Left renal pelvis (tissue), 4 donors: ENCODE measurements around the gene PDE10A. TPM values are rescaled to one million over a fixed set of nuclear protein-coding genes. Genes with fewer than 3 reads are reported as not detected.
"Not testable (repeated sequence)": the region's sequence is repeated elsewhere in the genome, so short reads cannot be mapped to it uniquely, and the experiment has no call there.

ENCODE experiments used
- DNase-seq, 4 donors: peaks; one replicate each; pipeline ENCODE4 v3.0.0-alpha.2; 2013; ENCODE audit warnings: low read depth in 4 of 4, low spot score in 3 of 4
- polyA plus RNA-seq, 4 donors: library from polyadenylated mRNA; unstranded; fragments of 120-200 nt; gene quantifications; one replicate each; pipeline ENCODE4 v1.2.1, GENCODE V29; 2013; ENCODE audit not compliant: insufficient read length in 4 of 4

The PDE10A gene
- polyA plus RNA-seq, 4 donors, result 18.7 to 27.6 (median 21.9) TPM

DNA sequence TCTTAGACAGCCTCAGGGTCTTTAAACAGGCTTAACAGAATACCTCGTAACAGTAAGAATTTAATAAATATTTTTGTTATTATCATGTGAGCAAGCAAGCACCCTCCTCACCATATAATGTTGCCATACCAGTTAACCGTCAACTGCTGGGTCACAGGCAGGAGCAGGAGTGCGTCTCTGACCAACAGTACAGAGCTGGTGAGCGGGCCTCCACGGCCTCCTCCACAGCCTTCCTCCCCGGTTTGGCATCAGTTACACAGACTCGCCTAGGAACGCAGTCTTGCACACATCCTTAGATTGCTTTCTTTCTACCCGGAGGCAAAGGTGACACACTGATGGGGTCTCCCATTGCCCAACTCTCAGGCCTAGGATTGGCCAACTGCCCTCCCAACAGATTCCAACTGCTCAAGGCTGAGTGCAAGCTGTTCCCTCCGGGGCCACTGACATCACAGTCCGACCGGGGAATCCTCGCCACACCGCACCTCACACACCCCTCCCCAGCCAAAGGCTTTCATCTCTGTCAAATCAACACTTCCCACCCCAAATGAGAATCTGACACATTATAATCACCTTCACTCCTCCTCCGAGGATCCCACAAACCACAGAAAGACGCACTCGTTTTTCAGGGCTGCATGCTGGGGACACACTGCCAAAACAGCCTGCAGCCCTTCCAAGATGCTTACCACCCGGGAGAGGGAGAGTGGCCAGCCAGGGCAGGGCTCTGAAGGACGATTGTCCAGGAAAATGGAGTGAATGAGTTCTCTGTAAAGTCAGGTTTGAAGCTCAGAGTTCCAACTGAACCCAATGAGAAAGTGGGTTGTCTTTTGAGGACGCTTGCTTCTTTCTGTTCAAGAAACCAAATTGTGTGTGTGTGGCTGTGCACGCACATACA lies 63.2 kb downstream of the PDE10A start:
- no peak for DNase-seq

DNA sequence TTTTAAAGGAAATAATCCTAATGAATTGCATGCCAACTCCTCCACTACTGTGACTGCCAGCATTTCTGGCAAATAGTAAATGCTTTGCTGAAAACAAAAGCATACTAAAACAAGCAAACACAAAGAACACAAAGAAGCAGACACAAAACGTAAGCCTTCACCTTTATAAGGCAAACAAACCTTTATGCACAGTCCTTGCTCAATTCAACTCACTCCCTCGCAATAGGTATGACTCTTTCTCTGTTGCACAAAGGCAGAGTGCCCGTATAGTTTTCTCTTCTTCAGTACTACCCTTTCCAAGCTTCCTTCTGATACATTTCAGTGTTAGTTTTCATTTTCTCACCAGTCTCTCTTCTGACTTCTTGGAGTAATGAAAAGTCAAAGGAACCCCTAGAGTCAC lies 63.9 kb downstream of the PDE10A start:
- DNase-seq, result no peak

DNA sequence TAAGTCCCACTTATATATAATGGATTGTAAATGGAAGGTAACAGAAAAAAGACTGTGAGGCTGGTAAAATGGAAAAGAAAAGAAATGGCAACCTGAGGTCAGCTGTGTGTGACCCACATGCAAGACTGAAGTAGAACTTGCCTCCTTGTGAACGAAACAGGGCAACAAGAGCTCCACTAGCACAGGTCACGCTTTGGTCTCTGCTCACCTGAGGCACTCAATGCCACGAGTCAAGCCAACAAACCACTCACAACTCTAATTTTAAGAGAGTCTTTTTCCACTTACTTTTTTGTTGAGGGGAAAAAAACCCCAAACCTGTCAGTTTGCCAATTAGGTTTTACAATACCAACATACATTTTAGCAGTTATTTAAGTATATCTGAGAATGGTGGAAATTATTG lies 65.2 kb downstream of the PDE10A start:
- DNase-seq, result no peak

DNA sequence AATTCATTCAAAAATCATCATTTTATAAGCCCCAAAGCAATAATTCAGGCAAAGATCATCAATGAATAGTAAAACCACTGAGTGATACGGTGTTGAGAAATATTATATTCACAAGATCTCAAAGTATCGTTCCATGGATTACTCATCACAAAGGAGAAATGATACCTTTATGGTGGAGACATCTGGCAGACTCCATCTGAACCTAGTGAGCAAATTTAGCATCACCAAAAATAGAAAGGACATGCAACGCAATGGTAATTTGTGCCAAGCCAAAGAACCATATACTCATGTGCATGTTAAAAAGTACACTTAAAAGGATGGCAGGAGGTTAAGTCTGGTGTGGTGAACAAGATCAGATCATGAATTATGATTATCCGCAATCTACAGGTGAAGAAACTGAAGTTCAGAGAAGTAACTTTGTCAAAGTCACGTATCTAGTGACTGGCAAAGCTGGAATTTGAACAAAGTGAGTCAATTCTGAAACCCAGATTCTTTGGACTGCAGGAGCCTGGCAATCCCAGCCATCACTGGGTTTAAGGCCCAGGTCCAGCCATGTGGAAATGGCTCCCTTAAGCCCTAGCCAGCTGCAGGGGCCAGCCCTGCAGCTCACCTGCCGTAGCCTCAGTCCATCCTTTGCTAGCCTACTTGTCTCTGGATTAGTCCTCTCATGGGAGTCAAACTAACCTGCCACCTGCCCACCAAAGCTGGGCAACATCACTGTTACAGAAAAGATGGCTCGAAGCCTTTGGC lies 68.3 kb downstream of the PDE10A start:
- DNase-seq, result no peak

DNA sequence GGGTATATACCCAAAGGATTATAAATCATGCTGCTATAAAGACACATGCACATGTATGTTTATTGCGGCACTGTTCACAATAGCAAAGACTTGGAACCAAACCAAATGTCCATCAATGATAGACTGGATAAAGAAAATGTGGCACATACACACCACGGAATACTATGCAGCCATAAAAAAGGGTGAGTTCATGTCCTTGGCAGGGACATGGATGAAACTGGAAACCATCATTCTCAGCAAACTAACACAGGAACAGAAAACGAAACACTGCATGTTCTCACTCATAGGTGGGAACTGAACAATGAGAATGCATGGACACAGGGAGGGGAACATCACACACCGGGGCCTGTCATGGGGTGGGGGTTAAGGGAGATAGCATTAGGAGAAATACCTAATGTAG lies 70.1 kb downstream of the PDE10A start:
- DNase-seq, result not testable (repeated sequence)

DNA sequence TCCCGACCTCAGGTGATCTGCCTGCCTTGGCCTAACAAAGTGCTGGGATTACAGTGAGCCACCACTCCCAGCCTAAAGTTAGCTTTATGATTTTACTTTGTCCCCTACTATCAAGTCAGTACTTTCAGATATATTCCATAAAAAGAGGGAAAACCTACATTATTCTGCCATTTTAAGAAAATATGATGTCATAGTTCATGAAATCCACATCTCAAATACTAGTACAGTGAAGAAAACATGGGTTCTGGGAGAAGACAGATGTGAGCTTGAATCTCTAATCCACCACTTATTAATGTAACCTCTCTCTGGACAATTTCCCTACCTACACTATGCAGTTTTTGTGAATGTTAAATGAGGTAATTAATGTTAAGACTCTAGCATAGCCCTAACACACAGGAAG lies 74.5 kb downstream of the PDE10A start:
- no peak for DNase-seq

DNA sequence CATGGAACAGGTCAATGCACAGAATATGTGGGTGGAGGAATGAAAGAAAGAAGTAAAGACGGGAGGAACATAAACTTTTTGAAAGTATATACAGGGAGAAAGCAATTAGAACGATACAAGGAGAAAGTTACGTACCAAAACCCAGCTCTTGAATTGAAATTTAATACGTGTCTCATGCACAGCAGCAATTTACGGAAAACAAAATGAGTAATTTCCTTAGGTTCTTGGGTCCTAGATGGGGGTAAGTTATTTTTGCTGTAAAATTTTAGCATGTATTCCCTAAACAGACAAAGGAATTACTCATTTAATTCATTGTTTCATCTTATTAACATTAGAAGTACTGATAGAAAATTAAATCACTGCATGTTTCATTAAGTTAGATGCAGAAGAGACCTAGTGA lies 75.8 kb downstream of the PDE10A start:
- DNase-seq, result no peak

DNA sequence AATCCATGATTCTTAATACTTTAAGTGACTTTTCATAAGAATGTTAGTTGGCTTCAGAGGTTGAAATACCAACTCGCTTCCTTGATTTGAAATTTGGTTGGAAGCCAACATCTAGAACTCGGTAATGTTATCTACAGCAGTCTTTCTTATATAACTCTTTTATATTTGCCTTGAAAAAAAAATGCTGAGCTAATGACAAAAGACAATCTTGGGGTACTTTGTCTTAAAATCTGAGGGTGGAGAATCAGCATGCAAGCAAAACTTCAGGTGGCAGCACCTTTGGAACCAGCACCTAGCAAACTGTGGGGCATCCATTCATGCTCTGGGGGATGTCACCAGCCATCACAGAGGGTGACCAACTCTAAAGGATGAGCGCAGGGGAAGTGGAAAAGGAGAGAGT lies 76.3 kb downstream of the PDE10A start:
- no peak for DNase-seq

DNA sequence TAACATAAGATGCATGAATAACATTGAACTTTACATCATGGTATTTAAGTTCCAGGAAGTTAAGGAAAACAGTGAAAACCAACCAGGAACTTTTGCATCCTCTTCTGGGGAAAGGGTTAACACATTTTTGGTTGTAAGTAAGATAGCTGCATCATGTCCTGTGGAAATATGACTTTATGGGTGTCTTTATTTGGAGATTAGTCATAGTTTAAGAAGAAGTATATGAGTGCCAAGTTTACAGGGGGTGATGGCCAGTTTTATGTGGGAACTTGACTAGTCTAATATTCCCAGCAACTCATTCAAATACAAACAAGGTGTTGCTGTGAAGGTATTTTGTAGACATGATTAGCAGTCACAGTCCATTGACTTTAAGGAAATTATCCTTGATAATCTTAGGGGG lies 78.0 kb downstream of the PDE10A start:
- DNase-seq, result no peak

DNA sequence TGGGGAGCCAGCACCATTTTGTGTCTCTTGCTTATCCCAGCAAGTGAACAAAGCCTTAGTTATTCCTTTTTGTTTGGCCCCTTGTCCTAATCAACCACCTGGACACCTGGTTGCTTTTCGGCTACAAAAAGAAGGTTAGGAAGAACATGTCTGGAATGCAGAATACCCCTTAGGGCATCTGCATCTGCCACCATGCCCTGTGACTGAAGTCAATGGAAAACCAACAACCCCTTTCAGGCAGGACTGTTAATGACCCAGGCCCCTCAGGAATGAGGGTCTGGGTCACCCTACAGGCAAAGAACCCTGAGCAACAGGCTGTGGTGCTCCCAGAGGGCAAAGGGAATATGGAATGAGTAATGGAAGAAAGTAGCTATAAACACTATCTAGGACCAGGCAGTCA lies 78.5 kb downstream of the PDE10A start:
- DNase-seq, result no peak

DNA sequence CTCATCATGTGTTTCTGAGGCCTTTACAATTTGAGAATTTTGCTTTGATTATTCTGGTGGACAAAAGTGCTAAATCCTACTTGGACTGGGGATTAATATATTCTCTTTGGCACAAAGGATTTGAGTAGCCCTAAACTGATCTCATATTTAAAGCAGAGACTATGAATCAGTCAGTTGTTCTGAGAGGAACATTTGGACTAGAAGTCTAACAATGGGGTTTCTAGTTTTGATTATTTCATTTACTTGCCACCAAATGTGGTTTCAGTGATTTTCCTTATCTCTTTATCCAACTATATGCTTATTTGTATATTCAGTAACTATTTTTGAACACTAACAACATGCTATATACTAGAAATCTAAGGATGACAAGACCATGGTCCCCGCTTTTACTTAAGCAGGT lies 81.4 kb downstream of the PDE10A start:
- DNase-seq, result no peak

DNA sequence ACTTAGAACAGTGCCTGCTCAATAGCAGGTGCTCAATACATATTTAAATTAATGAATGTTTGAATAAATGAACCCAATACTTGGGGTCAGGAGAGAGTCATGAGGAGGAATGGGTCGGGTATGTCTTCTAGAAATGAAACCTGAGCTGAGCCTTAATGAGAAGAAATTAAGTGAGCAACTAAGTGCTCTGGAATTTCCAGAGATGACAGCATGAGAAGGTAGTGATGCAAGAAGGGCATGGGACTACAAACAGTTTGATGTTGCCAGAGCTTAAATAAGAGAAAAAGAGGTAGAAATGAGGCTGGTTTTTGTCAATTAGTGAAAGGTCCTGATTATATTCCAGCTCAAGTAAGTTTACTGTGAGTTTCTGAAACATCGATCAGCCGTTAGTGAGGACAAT lies 82.9 kb downstream of the PDE10A start:
- DNase-seq, result no peak

DNA sequence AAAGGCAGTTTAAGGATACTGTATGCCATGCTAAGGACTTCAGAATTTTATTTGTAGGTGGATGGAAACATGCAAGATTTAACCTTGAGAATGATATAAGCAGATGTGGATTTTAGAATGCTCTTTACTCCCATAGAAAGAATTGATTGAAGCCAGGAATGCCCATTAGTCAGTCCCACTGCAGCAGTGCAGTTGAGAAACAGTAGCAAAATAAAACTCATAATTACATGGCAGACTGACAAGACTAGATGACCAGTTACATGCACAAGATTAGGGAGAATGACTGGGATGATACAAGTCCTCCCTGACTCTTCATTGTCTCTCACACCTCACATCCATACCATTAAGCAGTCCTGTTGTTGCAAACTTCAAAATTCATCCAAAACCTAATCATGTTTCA lies 83.9 kb downstream of the PDE10A start:
- no peak for DNase-seq

DNA sequence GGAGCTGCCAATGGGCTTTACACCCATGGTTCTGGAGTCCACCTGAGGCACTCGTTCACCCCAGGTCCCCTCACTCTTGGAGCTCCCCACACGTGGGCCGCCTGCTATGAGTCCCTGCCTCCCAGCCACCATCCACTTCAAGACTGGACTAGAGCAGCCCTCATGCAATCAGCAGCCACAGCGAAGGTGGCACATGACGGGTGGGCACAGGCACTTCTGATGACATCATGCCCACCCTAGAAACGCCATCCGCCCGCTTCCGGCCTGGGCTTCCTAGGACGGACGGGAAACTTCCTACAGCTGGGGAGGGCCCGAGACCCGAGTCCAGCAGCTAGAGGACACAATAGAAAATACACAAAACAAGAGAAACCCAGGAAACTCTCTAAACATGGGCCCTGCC lies 85.5 kb downstream of the PDE10A start:
- no peak for DNase-seq

DNA sequence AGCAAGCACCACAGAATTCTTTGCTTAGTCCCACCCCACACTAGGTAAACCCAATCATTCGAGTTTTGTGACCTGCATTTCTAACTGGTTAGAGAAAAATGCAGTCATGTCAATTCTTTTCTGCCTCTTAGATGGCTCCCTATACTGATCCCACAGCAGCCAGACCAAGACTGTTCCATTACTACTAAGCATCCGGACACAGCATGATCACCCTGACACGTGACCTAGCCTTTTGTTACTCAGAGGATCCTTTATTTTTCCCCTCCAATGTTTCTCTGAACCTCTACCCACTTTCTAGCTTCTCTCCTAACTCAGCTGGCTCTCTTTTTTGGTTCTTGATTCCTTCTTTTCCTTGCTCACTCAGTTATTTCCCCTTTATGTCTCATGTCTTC lies 87.9 kb downstream of the PDE10A start:
- DNase-seq, result no peak

DNA sequence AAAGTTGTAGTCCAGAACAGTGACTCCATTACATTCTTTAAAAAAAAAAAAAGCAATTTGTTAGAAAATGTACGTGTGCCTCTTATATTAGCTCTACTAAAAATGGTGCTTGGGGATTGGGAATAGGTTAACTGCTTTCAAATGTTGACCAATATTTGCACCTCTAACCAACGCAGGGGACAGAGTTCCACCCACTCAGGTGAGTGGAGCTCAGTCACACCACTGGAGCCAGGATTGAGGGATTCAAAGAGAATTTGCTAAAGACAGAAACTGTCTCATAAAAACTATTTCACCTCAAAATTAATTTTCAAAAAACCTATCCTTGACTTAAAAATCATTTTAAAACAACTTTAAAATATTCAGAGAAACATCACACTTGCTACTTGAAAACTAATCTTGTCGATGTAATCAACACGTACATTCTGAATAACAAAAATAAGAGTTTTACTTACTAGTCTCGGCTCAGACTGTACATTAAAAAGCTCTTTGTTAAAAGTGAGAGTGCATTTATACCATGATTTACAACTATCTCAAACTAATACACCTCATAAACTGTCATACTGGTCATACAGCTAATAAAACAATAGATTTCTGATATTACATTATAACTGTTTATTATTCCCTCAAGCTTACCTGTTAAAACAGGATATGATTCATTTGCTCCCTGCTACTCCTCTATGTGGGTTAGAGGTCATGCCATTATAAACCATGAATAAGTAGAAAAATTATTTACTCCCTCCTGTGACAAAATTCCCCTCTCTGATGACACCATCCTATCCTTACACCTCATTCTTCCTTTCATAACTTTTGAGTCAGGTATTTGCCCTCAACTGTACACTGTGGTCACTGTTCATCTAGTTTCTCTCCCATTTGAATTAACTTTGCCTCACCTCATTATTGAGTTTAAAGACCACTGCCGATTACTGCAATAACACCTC lies 88.6 kb downstream of the PDE10A start:
- no peak for DNase-seq

DNA sequence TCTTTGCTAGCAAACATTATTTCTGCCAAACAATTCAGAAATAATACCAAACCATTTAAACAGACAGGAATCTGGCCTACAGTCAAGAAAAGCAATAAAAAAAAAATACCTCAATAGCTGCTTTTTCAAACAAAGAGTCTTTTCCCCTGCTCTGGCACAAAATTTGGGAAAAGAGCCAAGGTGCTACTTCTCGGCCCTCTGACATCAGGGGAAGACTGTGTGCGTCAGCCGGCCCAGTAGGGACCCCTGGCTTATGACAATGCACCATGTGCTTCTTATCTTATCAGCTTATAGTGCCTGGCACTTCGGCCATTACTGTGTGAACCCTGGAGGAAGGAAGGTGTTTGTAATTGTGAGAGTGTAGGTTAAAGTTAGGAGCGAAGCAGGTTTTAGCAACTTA lies 89.4 kb downstream of the PDE10A start:
- DNase-seq, result no peak

DNA sequence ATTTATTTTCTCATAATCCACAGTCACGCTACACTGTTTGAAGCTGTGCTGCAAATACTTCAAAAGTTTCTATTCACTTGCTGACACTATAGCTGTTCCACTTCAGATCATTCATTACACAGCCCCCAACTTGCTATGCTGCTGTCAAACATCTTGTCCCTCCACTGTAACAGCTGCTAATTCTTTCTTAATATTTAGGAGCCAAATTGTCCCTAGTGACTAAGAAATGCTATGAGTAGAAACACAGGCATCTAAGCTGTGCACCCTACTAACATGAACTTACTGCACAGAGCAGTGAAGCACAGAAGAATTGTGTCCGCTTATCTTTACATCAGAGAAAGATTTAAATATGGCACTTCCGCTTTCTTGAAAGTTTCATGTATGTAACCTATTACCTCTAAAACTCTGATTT lies 91.3 kb downstream of the PDE10A start:
- DNase-seq, result no peak

DNA sequence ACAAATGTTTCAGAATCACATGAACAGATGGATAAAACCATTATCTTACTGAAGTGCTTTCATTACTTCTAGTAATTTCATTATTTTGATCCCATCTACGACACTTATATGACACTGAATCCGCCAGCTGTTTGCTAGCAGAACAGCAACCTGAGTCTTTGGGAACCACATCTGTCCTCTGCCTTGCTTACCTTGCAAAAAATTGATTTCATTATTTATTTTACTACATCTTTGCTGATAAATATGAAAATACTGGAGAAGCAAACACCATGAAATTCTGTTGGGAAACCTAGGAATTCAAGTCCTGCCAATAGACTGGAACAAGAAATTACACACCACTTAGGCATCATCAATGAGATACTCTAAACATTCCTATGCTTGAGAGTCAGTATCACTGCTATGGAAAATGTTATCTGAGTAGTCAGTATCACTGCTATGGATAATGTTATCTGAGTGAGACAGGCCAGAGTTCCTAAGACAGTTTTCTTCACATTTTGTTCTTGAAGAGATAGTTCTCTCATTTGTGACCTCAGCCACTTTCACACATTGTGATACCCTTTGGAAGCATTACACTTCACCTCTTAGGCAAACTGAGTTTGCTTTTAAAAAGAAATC lies 91.9 kb downstream of the PDE10A start:
- DNase-seq, result no peak

DNA sequence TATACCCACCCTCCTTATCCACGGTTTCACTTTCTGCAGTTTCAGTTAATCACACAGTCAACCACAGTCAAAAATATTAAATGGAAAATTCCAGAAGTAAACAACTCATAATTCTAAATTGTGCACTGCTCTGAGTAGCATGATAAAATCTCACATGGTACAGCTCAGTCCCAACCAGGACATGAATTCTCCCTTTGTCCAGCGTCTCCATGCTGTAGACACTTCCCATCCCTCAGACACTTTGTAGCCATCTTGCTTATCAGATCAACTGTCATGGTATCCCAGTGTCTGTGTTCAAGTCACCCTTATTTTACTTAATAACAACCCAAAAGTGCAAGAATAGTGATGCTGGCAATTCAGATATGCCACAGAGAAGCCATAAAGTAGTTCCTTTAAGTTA lies 94.7 kb downstream of the PDE10A start:
- DNase-seq, result no peak
